ENCODE results near the gene HLTF.
"Not testable (repeated sequence)": the region's sequence is repeated elsewhere in the genome, so short reads cannot be mapped to it uniquely, and the experiment has no call there.

HLTF gene

DNA sequence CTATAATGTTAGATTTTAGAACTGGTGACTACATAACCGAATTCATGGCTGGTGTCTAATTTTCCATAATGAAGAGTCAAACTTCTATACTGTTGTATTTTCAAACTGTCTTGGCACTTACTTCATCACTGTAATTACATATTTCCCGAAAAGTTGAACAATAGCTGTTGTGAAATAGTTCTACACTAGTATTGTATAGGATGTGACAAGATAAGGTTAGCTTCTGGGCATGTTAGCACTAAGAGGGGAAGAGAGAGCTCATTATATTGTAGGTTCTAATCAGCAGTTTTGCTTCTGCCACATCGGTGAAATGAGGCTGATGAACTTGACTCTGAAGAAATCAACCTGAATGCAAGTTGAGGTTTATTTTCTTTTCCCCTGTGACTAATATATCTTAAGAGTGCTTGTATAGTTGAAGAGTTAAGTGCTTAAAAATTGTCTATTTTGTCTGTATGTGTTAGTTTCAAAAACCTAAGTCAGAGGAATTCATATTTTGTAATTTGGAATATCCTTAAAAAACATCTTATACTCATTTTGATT lies 86.1 kb downstream of the HLTF start:
- CTCF ChIA-PET: interaction anchor here (0.6 to 0.8 kb wide), 2 partner anchors 129 to 819 kb away, joined by 3 to 4 read pairs; partner anchors contain the start of gene HPS3
- Mint-ChIP-seq H3K9me3 (no peaks in the 10 kb centered on the region), H3K27me3 (no peaks in the 10 kb centered on the region), H3K36me3 (peaks cover 32% of the 10 kb centered on the region), H3K4me1 (peaks cover 32% of the 10 kb centered on the region), H3K27ac (no peak overlapping the region), H3K4me3 (no peak overlapping the region)
- DNase-seq: no peak

- Mint-ChIP-seq H3K36me3 (peaks cover 35% of the 10 kb centered on the region), H3K9me3 (no peaks in the 10 kb centered on the region)
- CTCF ChIA-PET: interaction anchor here (0.6 to 2.0 kb wide), 3 partner anchors 10 to 820 kb away, joined by 3 to 6 read pairs (median 4); partner anchors contain the start of gene HPS3
These were observed 86.5 kb downstream of the HLTF start for GRCh38 chr3:148999806-149000205.

GRCh38 chr3:148998715-148999423 lies 87.5 kb downstream of the HLTF start:
- Mint-ChIP-seq H3K9me3 (no peaks in the 10 kb centered on the region), H3K4me3 (peak overlapping the region; percentile 4), H3K36me3 (peaks cover 35% of the 10 kb centered on the region), H3K4me1 (peaks cover 29% of the 10 kb centered on the region), H3K27ac (peak overlapping the region; percentile 80), H3K27me3 (no peaks in the 10 kb centered on the region)
- CTCF ChIA-PET: interaction anchor here (0.6 to 2.0 kb wide), 2 partner anchors 10 to 11 kb away, joined by 3 to 6 read pairs; no protein-coding TSS in a partner anchor
- DNase-seq: peak; percentile 38

More at GRCh38 chr3:148999806-149000205, 86.5 kb downstream of the HLTF start:
- DNase-seq: no peak
- peaks cover 32% of the 10 kb centered on the region for H3K4me1 Mint-ChIP-seq
- H3K27ac Mint-ChIP-seq: no peak overlapping the region
- no peak overlapping the region for H3K4me3 Mint-ChIP-seq
- no peaks in the 10 kb centered on the region for H3K27me3 Mint-ChIP-seq

- Mint-ChIP-seq H3K27ac (peak overlapping the region; percentile 80), H3K36me3 (peaks cover 35% of the 10 kb centered on the region), H3K4me3 (no peak overlapping the region), H3K9me3 (no peaks in the 10 kb centered on the region), H3K4me1 (peaks cover 29% of the 10 kb centered on the region), H3K27me3 (no peaks in the 10 kb centered on the region)
- DNase-seq: no peak
- CTCF ChIA-PET: interaction anchor here (2.0 kb wide), 1 partner anchor 11 kb away, joined by 6 read pairs; no protein-coding TSS in a partner anchor
These were observed 88.0 kb downstream of the HLTF start for GRCh38 chr3:148998297-148998696.

GRCh38 chr3:148997623-148998022 lies 88.7 kb downstream of the HLTF start:
- Mint-ChIP-seq H3K27ac (no peak overlapping the region), H3K36me3 (peaks cover 35% of the 10 kb centered on the region), H3K4me3 (no peak overlapping the region), H3K4me1 (peaks cover 34% of the 10 kb centered on the region), H3K9me3 (no peaks in the 10 kb centered on the region), H3K27me3 (no peaks in the 10 kb centered on the region)
- CTCF ChIA-PET: no interaction called here
- no peak for DNase-seq

DNA sequence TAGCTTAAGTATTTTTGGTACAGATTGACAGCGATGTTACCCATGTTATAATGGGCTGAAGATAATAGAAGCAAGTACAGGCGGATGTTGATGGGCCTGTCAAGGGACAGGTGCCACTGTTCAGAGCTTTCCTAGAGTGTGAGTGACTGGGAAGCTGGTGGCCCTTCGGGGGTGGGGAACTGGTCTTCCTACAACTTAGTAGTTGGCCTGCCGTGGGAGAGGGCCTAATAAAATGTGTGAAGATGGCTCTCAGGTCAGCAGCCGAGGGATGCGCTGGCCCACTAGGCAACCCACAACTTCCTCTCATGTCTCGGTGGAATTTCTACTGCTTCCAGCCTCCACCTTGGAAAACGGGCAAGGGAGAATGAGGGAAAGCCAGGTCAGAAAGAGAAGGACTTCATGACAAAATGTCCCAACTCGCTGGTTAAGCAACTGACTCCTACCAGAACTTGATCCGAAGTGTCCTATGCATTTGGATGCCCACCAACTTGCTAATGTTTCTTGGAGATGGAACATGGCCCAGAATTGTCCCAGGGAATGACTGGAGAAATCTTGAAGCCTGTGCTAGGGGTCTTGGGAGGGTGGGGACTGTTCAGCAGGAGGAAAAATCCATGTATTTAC lies 93.6 kb downstream of the HLTF start:
- H3K27me3 Mint-ChIP-seq: no peaks in the 10 kb centered on the region
- peak overlapping the region; percentile 75 for H3K4me3 Mint-ChIP-seq
- H3K4me1 Mint-ChIP-seq: peaks cover 24% of the 10 kb centered on the region
- H3K27ac Mint-ChIP-seq: peak overlapping the region; percentile 55
- CTCF ChIA-PET: no interaction called here
- DNase-seq: no peak
- H3K9me3 Mint-ChIP-seq: no peaks in the 10 kb centered on the region
- H3K36me3 Mint-ChIP-seq: peaks cover 18% of the 10 kb centered on the region

DNA sequence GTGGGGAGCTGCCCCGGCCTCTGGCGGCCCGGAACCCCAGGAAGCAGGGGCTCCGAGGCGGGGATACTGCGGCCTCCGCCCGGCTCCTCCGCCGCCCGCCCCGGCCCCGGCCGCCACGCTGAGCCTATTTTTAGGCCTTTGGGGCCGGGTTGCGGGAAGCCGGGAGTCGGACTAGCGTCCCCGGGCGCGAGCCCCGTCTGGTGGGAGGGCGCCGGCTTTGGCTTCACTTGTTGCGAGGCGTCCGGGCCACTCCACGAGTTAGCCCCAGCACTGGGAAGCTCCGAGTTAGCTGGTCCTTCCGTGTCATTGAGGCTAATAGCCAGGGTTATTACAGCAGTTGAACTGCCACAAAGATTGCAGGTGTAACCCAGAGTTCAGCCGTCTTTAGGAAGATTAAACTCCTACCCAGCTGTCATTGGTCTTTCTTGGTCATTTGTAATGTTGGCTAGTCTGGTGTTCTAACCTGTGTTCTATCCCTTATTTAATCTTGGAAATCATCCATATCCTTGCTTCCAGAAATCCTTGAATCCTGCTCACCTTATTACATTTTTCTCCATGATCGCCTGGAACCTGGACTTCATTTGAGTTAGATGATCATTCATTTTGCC lies 94.2 kb downstream of the HLTF start:
- no peak for DNase-seq
- CTCF ChIA-PET: interaction anchor here (1.1 kb wide), 1 partner anchor 94 kb away, joined by 3 read pairs; no protein-coding TSS in a partner anchor

GRCh38 chr3:148991219-148992026 lies 94.9 kb downstream of the HLTF start, which contains the start of gene GYG1:
Gene GYG1 (plus strand): TSS chr3:148991540. CDS start chr3:148991641, 101 bp downstream.
- peak; percentile 78 for DNase-seq
- peaks cover 24% of the 10 kb centered on the region for H3K4me1 Mint-ChIP-seq
- CTCF ChIA-PET: interaction anchor here (1.1 kb wide), 1 partner anchor 94 kb away, joined by 3 read pairs; no protein-coding TSS in a partner anchor
- no peaks in the 10 kb centered on the region for H3K9me3 Mint-ChIP-seq
- H3K4me3 Mint-ChIP-seq: peak within 1 kb of the TSS; percentile 75
- H3K27ac Mint-ChIP-seq: peak within 1 kb of the TSS; percentile 78
- H3K27me3 Mint-ChIP-seq: peaks cover 7% of the 10 kb centered on the region
- peaks cover 13% of the 10 kb centered on the region for H3K36me3 Mint-ChIP-seq

More for the DNA sequence above, 94.2 kb downstream of the HLTF start:
- Mint-ChIP-seq H3K4me1 (peaks cover 24% of the 10 kb centered on the region), H3K27ac (peak overlapping the region; percentile 55), H3K4me3 (peak overlapping the region; percentile 75), H3K9me3 (no peaks in the 10 kb centered on the region), H3K27me3 (peaks cover 1% of the 10 kb centered on the region), H3K36me3 (peaks cover 18% of the 10 kb centered on the region)

GRCh38 chr3:148990236-148990635 lies 96.1 kb downstream of the HLTF start:
- Mint-ChIP-seq H3K36me3 (peaks cover 5% of the 10 kb centered on the region), H3K27ac (no peak overlapping the region), H3K9me3 (no peaks in the 10 kb centered on the region), H3K4me3 (peak overlapping the region; percentile 55), H3K27me3 (peaks cover 17% of the 10 kb centered on the region), H3K4me1 (peaks cover 24% of the 10 kb centered on the region)
- DNase-seq: no peak
- CTCF ChIA-PET: interaction anchor here (0.8 to 0.9 kb wide), 2 partner anchors 9 to 28 kb away, joined by 3 read pairs; no protein-coding TSS in a partner anchor

DNA sequence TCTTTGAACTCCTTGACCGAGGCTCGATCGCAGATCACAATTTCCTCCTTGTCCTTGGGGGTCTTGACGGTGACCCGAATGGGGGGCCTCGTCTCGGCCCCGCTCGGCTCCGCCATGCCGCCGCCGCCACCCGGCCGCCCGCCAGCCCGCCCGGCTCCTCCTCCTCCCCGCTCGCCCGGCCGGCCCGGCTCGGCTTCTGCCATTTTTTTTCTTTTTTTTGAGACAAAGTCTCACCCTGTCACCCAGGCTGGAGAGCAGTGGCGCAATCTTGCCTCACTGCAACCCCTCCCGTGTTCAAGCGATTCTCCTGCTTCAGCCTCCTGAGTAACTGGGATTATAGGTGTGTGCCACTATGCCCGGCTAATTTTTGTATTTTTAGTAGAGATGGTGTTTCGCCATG lies 98.8 kb downstream of the HLTF start:
- CTCF ChIA-PET, H3K9me3 Mint-ChIP-seq, H3K4me3 Mint-ChIP-seq, H3K36me3 Mint-ChIP-seq, DNase-seq, H3K27ac Mint-ChIP-seq: not testable (repeated sequence)
- Mint-ChIP-seq H3K27me3 (peaks cover 26% of the 10 kb centered on the region), H3K4me1 (peaks cover 15% of the 10 kb centered on the region)

DNA sequence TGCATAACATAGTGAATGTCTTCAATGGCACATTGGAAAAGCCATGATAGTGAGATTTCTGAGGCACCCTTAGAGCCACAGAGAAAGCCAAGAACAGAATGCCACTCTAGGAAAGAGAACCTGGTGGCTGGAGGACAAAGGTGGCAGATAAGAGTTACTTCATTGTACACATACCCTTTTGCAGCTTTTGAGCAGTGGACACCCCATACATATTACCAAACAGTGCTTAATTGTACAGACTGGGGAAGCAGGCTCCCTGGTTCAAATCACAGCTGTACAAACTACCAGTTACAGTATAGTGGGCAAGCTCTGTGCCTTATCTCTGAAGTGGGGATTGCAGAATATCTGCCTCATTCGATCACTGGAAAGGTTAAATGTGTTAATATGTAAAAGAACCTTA lies 105.1 kb downstream of the HLTF start:
- DNase-seq: no peak
- CTCF ChIA-PET: interaction anchor here (0.8 kb wide), 1 partner anchor 9 kb away, joined by 3 read pairs; no protein-coding TSS in a partner anchor
- Mint-ChIP-seq H3K27me3 (peaks cover 33% of the 10 kb centered on the region), H3K9me3 (no peaks in the 10 kb centered on the region), H3K4me3 (no peak overlapping the region), H3K4me1 (no peaks in the 10 kb centered on the region), H3K27ac (no peak overlapping the region), H3K36me3 (no peaks in the 10 kb centered on the region)

Measured in activated naive CD4-positive, alpha-beta T cell treated with anti-CD3 and anti-CD28 coated beads, Interleukin-2, amount 10 ng/mL, durations not matched to agents 7 days and 5 days (primary cell).